ENCODE data around the gene PDE3A. TPM values are rescaled to one million over a fixed set of nuclear protein-coding genes. Genes with fewer than 3 reads are reported as not detected.

PDE3A gene
- total and polyA plus RNA-seq, 2 of the 4 experiments (the other 2 are of a cell fraction) = 0.09 to 0.18 TPM

- ATAC-seq (ENCODE audit: low read depth) (no peak), DNase-seq (no peak)
- Histone ChIP-seq H3K9me3 (ENCODE audit: control insufficient read depth, insufficient read depth, low read length) (no peaks in the 10 kb centered on the region), H3K4ac (ENCODE audit: low read depth, low read length) (no peak overlapping the region), H4K5ac (ENCODE audit: low read depth, low read length) (no peak overlapping the region), H3K27me3 (ENCODE audit: control insufficient read depth, insufficient read depth, low read length) (no peaks in the 10 kb centered on the region), H3K4me1 (ENCODE audit: control insufficient read depth, insufficient read depth, low read length) (peaks cover 2% of the 10 kb centered on the region; the same call in 1 of the 2 replicates), H2BK120ac (ENCODE audit: low read depth, low read length) (no peak overlapping the region), H2AK9ac (replicated peaks; ENCODE audit: low read depth, low read length, poor library complexity) (no peak overlapping the region), H2BK15ac (ENCODE audit: low read depth, low read length) (no peak overlapping the region), H2BK5ac (ENCODE audit: low read depth, low read length, poor library complexity, severe bottlenecking) (no peak overlapping the region), H2AFZ (replicated peaks; ENCODE audit: low read length, poor library complexity) (no peak overlapping the region), H3K36me3 (ENCODE audit: control insufficient read depth, insufficient read depth, low read length) (no peaks in the 10 kb centered on the region; the same call in 1 of the 2 replicates), H3K56ac (ENCODE audit: extremely low read depth, insufficient read depth, low read length) (no peak overlapping the region), H3K23ac (ENCODE audit: low read depth, low read length) (no peak overlapping the region), H3K9ac (ENCODE audit: low read depth, low read length) (no peak overlapping the region), H4K20me1 (ENCODE audit: insufficient read depth, low read length) (no peaks in the 10 kb centered on the region), H4K91ac (ENCODE audit: insufficient read depth, low read depth, low read length) (no peak overlapping the region), H3K14ac (replicated peaks; ENCODE audit: low read depth, low read length) (no peak overlapping the region), H2AK5ac (ENCODE audit: low read depth, low read length) (no peak overlapping the region), H3K27ac (ENCODE audit: insufficient read depth, low read length) (no peak overlapping the region), H4K8ac (ENCODE audit: low read depth in 2 of 2, low read length in 2 of 2) (no peak overlapping the region), H3K9me1 (ENCODE audit: insufficient read depth, low read length) (no peaks in the 10 kb centered on the region), H3K79me1 (ENCODE audit: low read depth in 1 of 2, low read length in 2 of 2) (no peaks in the 10 kb centered on the region; a peak in 1 of 4 replicates), H2BK20ac (ENCODE audit: low read depth, low read length) (no peak overlapping the region), H3K18ac (ENCODE audit: low read depth, low read length) (no peak overlapping the region), H3K4me3 (ENCODE audit: insufficient read depth, low read depth, low read length) (no peak overlapping the region), H3K4me2 (ENCODE audit: low read depth, low read length) (no peak overlapping the region)
- CTCF ChIA-PET = no interaction called here
- POLR2A ChIA-PET (ENCODE audit: unreplicated experiment) = no interaction called here
- in situ Hi-C loops (cut with MboI; ENCODE audit: low sequenced_read_pairs) (no loop called here), dilution Hi-C loops (cut with HindIII; ENCODE audit: low sequenced_read_pairs, unreplicated experiment) (no loop called here), intact Hi-C loops (cut with micrococcal nuclease) (no loop called here)
- no TSS peak for BruUV-seq (replicated peaks)
- no peak for TF ChIP-seq RAD21 (IDR thresholded peaks at IDR 0.05; ENCODE audit: low read length)
- TF ChIP-seq, protein P1, sequence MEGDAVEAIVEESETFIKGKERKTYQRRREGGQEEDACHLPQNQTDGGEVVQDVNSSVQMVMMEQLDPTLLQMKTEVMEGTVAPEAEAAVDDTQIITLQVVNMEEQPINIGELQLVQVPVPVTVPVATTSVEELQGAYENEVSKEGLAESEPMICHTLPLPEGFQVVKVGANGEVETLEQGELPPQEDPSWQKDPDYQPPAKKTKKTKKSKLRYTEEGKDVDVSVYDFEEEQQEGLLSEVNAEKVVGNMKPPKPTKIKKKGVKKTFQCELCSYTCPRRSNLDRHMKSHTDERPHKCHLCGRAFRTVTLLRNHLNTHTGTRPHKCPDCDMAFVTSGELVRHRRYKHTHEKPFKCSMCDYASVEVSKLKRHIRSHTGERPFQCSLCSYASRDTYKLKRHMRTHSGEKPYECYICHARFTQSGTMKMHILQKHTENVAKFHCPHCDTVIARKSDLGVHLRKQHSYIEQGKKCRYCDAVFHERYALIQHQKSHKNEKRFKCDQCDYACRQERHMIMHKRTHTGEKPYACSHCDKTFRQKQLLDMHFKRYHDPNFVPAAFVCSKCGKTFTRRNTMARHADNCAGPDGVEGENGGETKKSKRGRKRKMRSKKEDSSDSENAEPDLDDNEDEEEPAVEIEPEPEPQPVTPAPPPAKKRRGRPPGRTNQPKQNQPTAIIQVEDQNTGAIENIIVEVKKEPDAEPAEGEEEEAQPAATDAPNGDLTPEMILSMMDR (conservative IDR thresholded peaks at IDR 0.05; ENCODE audit: low read depth, low read length) = no peak
- TF ChIP-seq MAFK (IDR thresholded peaks at IDR 0.05; ENCODE audit: low read depth, low read length) = peak; percentile 98
- TF ChIP-seq POLR2A (IDR thresholded peaks at IDR 0.05; ENCODE audit: low read depth, low read length) = no peak
- no peak for TF ChIP-seq RCOR1 (IDR thresholded peaks at IDR 0.05; ENCODE audit: insufficient replicate concordance, low read length)
- TF ChIP-seq FOS (IDR thresholded peaks at IDR 0.05; ENCODE audit: low read depth, low read length) = no peak
- no CpG with 5 or more reads among the region's 3 CpGs for WGBS, 2 experiments (ENCODE audit: extremely low coverage in 2 of 2, insufficient read length in 1 of 2)
These were observed 74.9 kb downstream of the PDE3A start for GRCh38 chr12:20443255-20443654.

Data from IMR-90 (cell line).